NCI-H524 (cell line): ENCODE results near the gene DLX6.
"Not testable (repeated sequence)": the region's sequence is repeated elsewhere in the genome, so short reads cannot be mapped to it uniquely, and the experiment has no call there.

Source experiments
- DNase-seq, 2 experiments: peaks; one replicate each; lab custom pipeline; 2025; lab: John Stamatoyannopoulos, UW

DLX6 gene

DNA sequence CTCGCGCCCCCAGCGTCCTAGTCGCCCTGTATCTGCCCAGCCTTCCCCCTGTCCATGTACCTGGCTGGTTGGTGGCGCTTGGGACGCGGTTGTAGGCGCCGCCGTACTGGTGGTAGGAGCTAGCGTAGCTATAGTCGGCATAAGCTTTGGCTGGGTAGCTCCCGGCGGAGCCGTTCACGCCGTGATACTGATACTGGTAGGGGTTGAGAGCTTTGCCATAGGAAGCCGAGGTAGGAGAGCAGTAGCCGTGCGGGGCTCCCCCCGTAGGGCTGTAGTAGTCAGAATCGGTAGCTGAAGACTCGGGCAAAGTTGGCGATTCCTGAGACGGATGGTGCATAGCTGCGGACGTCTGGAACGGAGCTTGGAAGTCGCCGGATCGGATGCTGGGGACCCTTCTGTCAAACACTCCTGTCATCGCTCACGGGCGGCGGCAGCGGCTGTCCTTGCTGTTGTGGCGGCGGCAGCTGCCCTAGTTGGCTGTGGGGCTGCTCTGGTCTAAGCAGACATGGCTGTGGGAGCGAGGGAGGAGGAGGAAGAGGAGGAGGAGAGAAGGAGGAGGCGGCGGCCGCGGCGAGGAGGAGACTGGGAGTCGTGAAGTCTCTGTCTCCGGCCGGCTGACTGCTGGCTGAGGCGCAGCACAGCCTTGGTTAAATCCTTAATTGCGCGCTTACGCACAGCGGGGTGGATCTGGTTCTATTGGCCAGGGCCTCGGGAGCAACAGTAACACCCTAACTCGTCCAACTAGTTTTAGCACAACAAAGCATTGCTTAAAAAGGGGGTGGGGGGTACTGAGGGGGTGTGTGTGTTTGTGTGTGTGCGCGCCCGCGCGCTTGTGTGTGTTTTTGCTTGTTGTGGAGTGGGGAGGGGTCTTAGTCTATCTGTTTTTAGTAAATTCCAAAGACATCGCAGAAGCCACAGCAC lies 19.1 kb downstream of the DLX6 start, which contains the start of gene DLX5:
Gene DLX5 (minus strand): TSS at position 623 of the 921 bp plus-strand sequence. CDS start 208 bp downstream, at position 415.
- peak; percentile 69 to 82 for DNase-seq

GRCh38 chr7:97025130-97025499 lies 19.8 kb downstream of the DLX6 start:
- no peak for DNase-seq

GRCh38 chr7:97025983-97026714 lies 20.8 kb downstream of the DLX6 start:
- no peak for DNase-seq

DNA sequence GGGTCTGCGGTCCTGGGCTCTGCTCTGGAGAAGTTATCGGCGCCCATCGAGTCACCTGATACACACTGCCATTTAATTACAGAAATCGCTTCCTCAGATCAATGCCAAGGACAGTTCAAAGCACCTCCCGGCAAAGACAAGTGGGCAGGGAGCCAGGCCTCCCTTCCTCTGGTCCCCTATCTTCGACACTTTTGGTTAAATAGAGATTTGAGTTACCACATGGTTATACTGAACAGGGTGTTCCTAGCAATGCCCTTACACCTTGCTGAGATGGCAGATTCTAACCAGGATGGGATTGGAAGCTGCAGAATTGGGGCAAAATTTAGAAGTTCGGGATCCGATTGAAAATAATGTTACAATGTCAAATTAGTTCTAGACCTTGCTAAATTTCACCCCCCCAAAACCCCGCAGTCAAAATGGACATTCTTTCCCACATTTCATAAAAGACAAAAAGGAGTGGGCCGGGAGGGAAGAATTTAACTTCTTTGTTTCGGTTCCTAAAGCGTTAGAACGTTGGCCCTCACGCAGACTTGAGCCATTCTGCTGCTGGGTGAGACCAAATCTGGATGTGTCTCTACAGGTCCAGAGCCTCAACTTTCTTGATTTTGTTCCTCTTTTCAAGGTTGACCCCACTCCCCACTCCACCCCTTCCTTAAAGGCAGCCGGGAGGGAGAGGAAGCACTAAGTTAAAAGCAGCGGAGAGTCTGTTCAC lies 21.5 kb downstream of the DLX6 start:
- DNase-seq, result no peak

- peak; percentile 57 to 77 for DNase-seq
These were observed 22.3 kb downstream of the DLX6 start for GRCh38 chr7:97027427-97028234.

DNA sequence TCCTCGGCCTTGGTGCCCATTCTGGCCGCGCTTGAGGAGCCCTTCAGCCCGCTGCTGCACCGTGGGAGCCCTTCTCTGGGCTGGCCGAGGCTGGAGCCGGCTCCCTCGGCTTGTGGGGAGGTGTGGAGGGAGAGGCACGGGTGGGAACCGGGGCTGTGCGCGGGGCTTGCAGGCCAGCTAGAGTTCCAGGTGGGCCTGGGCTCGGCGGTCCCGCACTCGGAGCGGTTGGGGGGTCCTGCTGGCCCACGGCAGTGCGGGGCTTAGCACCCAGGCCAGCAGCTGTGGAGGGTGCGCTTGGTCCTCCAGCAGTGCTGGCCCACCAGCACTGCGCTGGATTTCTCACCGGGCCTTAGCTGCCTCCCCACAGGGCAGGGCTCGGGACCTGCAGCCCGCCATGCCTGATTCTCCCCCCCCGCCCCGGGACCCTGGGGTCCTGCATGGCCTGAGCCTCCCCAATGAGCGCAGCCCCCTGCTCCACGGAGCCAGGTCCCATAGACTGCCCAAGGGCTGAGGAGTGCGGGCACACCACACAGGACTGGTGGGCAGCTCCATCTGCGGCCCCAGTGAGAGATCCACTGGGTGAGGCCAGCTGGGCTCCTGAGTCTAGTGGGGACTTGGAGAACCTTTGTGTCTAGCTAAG lies 29.0 kb downstream of the DLX6 start:
- not testable (repeated sequence) for DNase-seq

GRCh38 chr7:97039374-97040065 lies 34.2 kb downstream of the DLX6 start:
- no peak for DNase-seq

- no peak for DNase-seq
These were observed 37.9 kb downstream of the DLX6 start for GRCh38 chr7:97043281-97043680.
